KMS-11 (cell line): Measurements from ENCODE around the gene RTP1.

Source experiments
- H2AFZ ChIP-seq: fragments of 200-600 bp; sonication (generic); 2 replicates; pipeline ENCODE4 v1.6.1; 2016; ENCODE audit warnings: antibody characterized with exemption, mixed run types, low read depth
- H3K27ac ChIP-seq: fragments of 200-600 bp; sonication (generic); 2 replicates; pipeline ENCODE4 v1.6.1; 2016; ENCODE audit warnings: mild to moderate bottlenecking, mixed run types
- H3K27me3 ChIP-seq: fragments of 200-600 bp; sonication (generic); 2 replicates; pipeline ENCODE4 v1.6.1; 2017; ENCODE audit warnings: mild to moderate bottlenecking, low read depth, mixed run types, moderate library complexity; ENCODE audit not compliant: insufficient read depth
- H3K36me3 ChIP-seq: fragments of 200-600 bp; sonication (generic); 2 replicates; pipeline ENCODE4 v1.6.1; 2017; ENCODE audit warnings: mild to moderate bottlenecking, mixed run types; ENCODE audit not compliant: insufficient read depth
- H3K4me1 ChIP-seq: fragments of 200-600 bp; sonication (generic); 2 replicates; pipeline ENCODE4 v1.6.1; 2016; ENCODE audit warnings: mild to moderate bottlenecking, low read depth, mixed run types; ENCODE audit not compliant: poor library complexity, severe bottlenecking
- H3K4me2 ChIP-seq: fragments of 200-600 bp; sonication (generic); 2 replicates; pipeline ENCODE4 v1.7.0; 2016; ENCODE audit warnings: mild to moderate bottlenecking, mixed run types
- H3K4me3 ChIP-seq: fragments of 200-600 bp; sonication (generic); IDR thresholded peaks from 2 replicates; pipeline ENCODE4 v1.6.1; 2017; ENCODE audit warnings: low read depth, low read length, mixed read lengths; ENCODE audit not compliant: insufficient read depth
- H3K79me2 ChIP-seq: fragments of 200-600 bp; sonication (generic); 2 replicates; pipeline ENCODE4 v1.6.1; 2016; ENCODE audit warnings: low read depth, mixed run types; ENCODE audit not compliant: insufficient read depth
- H3K9ac ChIP-seq: fragments of 200-600 bp; sonication (generic); 2 replicates; pipeline ENCODE4 v1.6.1; 2016; ENCODE audit warnings: mild to moderate bottlenecking, mixed run types
- H4K20me1 ChIP-seq: fragments of 200-600 bp; sonication (generic); 2 replicates; pipeline ENCODE4 v1.6.1; 2016; ENCODE audit warnings: mild to moderate bottlenecking, mixed run types; ENCODE audit not compliant: insufficient read depth
- CTCF ChIP-seq: fragments of 200-600 bp; sonication (generic); conservative IDR thresholded peaks from 2 replicates; pipeline ENCODE4 v1.6.1; 2017; ENCODE audit warnings: low read depth, mild to moderate bottlenecking, antibody characterized with exemption, low read length, moderate library complexity, mixed read lengths

Gene RTP1

DNA sequence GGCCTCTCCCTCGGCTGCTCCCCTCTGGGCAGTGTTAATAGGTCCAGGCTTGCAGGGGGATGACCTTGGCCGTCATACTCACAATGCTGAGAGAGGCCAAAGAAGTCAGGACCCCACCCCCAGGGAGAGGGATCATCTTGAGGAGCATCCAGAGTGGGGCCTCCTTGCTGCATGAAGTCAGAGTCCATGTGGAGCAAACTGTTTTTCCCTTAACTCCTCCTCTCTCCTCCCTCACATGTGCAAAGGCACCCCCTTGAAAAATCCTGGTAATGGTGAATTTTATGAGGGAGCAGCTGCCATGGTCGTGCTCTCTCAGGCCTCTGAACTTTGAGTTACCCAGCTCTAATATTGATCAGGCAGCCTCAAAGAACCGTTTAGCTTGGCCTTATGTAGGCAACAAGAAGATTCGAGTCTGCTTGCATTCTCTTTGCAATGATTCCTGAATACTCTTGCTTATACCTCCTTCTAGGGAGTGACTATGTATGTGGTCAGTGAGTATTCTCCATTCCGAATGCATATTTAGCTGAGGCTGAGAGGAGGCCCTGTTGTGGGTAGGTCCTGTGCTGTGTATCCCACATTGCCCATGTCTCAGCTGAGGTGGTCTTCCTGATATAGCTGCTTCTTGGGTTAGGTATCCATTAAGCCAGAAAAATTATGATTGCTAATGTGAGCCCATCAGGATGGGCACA, 34.9 kb upstream of the RTP1 start:
- H3K27ac ChIP-seq: no peak overlapping the region
- no peaks in the 10 kb centered on the region for H4K20me1 ChIP-seq
- TF ChIP-seq CTCF: no peak

DNA sequence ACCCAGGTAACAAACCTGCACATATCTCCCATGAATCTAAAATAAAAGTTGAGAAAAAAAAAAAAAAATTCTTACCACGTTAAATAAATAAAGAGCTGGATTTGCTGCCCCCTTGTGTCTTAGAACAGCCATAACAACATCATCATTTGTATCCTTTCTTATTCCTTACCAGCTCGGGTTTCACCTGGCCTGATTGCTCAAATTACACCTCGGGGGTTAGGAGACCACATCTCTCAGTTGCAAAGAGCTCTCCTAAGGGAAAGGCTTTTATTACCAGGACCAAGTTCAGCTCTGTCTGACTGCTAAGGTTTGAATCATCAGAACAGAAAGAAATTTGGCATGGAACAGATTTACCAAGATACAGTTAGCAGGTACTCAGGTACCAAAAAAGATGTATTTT, 32.1 kb upstream of the RTP1 start:
- Histone ChIP-seq H3K27ac (no peak overlapping the region), H2AFZ (0 out of 2 replicates have a peak overlapping the region, but pooled peaks have one; percentile 1), H3K27me3 (no peaks in the 10 kb centered on the region), H3K4me1 (no peaks in the 10 kb centered on the region), H3K4me2 (no peak overlapping the region), H3K9ac (no peak overlapping the region), H3K36me3 (no peaks in the 10 kb centered on the region), H3K4me3 (no peak overlapping the region), H4K20me1 (no peaks in the 10 kb centered on the region), H3K79me2 (no peaks in the 10 kb centered on the region)
- TF ChIP-seq CTCF: peak; percentile 96

More for the DNA sequence above, 34.9 kb upstream of the RTP1 start:
- H3K4me2 ChIP-seq: no peak overlapping the region
- H3K36me3 ChIP-seq: no peaks in the 10 kb centered on the region
- H3K79me2 ChIP-seq: no peaks in the 10 kb centered on the region
- no peak overlapping the region for H3K4me3 ChIP-seq
- no peak overlapping the region for H3K9ac ChIP-seq
- no peaks in the 10 kb centered on the region for H3K27me3 ChIP-seq
- no peaks in the 10 kb centered on the region for H3K4me1 ChIP-seq
- no peak overlapping the region for H2AFZ ChIP-seq

- H3K9ac ChIP-seq: no peak overlapping the region
- no peak for TF ChIP-seq CTCF
- H3K36me3 ChIP-seq: no peaks in the 10 kb centered on the region
- no peaks in the 10 kb centered on the region for H3K79me2 ChIP-seq
- H3K4me1 ChIP-seq: no peaks in the 10 kb centered on the region
- H3K4me3 ChIP-seq: no peak overlapping the region
- H3K4me2 ChIP-seq: no peak overlapping the region
- H2AFZ ChIP-seq: no peak overlapping the region
- H4K20me1 ChIP-seq: no peaks in the 10 kb centered on the region
- no peaks in the 10 kb centered on the region for H3K27me3 ChIP-seq
- no peak overlapping the region for H3K27ac ChIP-seq
These were observed 30.5 kb upstream of the RTP1 start for GRCh38 chr3:187166750-187167149.

- Histone ChIP-seq H3K36me3 (no peaks in the 10 kb centered on the region), H3K9ac (no peak overlapping the region), H3K79me2 (no peaks in the 10 kb centered on the region), H3K27me3 (no peaks in the 10 kb centered on the region), H3K4me2 (no peak overlapping the region), H3K4me3 (no peak overlapping the region), H3K27ac (no peak overlapping the region), H4K20me1 (no peaks in the 10 kb centered on the region), H3K4me1 (no peaks in the 10 kb centered on the region), H2AFZ (no peak overlapping the region)
- TF ChIP-seq CTCF: no peak
These were observed 29.5 kb upstream of the RTP1 start for GRCh38 chr3:187167777-187168176.
